Ishikawa (cell line): ENCODE measurements around the gene UBTD2.

ENCODE experiments used
- CEBPB ChIP-seq: IDR thresholded peaks from 2 replicates; pipeline ENCODE4 v1.6.1; 2012
- CREB1 ChIP-seq: IDR thresholded peaks from 2 replicates; pipeline ENCODE4 v1.6.1; 2012; ENCODE audit warnings: low read depth
- EGR1 ChIP-seq: IDR thresholded peaks from 2 replicates; pipeline ENCODE4 v1.6.1; 2012
- EP300 ChIP-seq: IDR thresholded peaks from 2 replicates; pipeline ENCODE4 v1.6.1; 2012; ENCODE audit warnings: borderline replicate concordance
- FOXM1 ChIP-seq: IDR thresholded peaks from 2 replicates; pipeline ENCODE4 v1.6.1; 2012; ENCODE audit warnings: low read depth, borderline replicate concordance
- MAX ChIP-seq: IDR thresholded peaks from 2 replicates; pipeline ENCODE4 v1.6.1; 2012
- NFIC ChIP-seq: IDR thresholded peaks from 2 replicates; pipeline ENCODE4 v1.6.1; 2012
- RAD21 ChIP-seq: IDR thresholded peaks from 2 replicates; pipeline ENCODE4 v1.6.1; 2012; ENCODE audit warnings: low read depth
- REST ChIP-seq: IDR thresholded peaks from 2 replicates; pipeline ENCODE4 v1.6.1; 2012; ENCODE audit warnings: low read depth, mild to moderate bottlenecking
- TAF1 ChIP-seq: IDR thresholded peaks from 2 replicates; pipeline ENCODE4 v1.6.1; 2012; ENCODE audit warnings: low read depth, mild to moderate bottlenecking
- TCF12 ChIP-seq: IDR thresholded peaks from 2 replicates; pipeline ENCODE4 v1.6.1; 2012; ENCODE audit warnings: low read depth
- TEAD4 ChIP-seq: IDR thresholded peaks from 2 replicates; pipeline ENCODE4 v1.6.1; 2012
- USF1 ChIP-seq: IDR thresholded peaks from 2 replicates; pipeline ENCODE4 v1.6.1; 2012
- YY1 ChIP-seq: IDR thresholded peaks from 2 replicates; pipeline ENCODE4 v1.6.1; 2012; ENCODE audit warnings: low read depth
- ZBTB7A ChIP-seq: IDR thresholded peaks from 2 replicates; pipeline ENCODE4 v1.6.1; 2012; ENCODE audit warnings: low read depth

The UBTD2 gene

DNA sequence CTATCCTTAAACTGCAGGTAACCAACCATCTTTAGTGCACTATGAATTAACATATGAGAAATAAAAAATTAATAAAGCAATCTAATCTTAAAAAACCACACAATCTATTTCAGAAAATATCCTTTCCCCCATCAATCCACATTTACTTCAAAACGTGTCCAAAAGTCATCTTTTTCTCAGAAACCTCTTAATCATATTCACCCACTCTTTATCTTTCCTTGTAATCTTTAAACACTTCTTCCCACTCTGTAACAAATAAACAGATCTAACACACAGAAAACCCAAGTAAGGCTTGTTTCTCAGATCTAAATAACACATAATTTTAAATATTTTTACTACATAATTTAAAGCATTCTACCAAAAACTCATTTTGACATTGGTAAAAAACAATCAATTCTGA, 45.2 kb downstream of the UBTD2 start:
- no peak for TF ChIP-seq CEBPB
- no peak for TF ChIP-seq ZBTB7A
- TF ChIP-seq REST, result no peak
- no peak for TF ChIP-seq MAX

GRCh38 chr5:172235827-172236736, 47.5 kb downstream of the UBTD2 start:
- TF ChIP-seq TCF12 (no peak), NFIC (peak; percentile 11; the same call in 1 of the 2 replicates)

DNA sequence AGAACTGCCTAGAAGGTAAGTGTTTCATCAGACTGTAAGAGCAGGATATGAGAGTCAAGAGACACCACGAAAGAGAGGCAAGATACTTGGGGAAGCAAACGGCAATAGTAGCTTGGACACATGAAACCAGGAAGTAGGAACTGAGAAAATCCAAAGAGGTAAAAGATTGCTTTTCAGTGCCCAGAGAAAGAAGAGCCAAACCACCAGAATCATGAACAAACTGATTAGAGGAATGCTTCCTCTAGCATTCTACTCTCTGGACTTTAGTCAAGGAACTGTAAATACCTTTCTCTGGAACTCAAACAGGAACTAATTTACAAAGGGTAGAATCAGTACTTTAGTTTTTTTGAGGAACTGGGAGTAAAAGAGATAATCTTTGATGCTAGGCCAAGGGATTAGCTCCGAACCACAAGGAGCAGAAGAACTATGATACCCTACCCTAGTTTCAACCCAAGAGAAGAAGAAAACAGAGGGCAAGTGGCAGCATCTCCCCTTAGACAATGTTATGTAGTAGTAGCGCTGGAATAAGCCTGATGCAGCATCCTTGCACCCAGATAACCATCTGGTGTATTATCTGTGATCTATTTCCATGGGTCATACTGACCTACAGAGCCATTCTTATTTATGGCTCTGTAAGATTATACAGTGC, 48.3 kb downstream of the UBTD2 start:
- TF ChIP-seq ZBTB7A (no peak), TEAD4 (no peak), RAD21 (no peak), CEBPB (no peak), CREB1 (no peak), MAX (no peak), YY1 (no peak), FOXM1 (no peak), REST (no peak), TCF12 (no peak), EP300 (no peak), TAF1 (no peak), EGR1 (no peak), NFIC (no peak)

DNA sequence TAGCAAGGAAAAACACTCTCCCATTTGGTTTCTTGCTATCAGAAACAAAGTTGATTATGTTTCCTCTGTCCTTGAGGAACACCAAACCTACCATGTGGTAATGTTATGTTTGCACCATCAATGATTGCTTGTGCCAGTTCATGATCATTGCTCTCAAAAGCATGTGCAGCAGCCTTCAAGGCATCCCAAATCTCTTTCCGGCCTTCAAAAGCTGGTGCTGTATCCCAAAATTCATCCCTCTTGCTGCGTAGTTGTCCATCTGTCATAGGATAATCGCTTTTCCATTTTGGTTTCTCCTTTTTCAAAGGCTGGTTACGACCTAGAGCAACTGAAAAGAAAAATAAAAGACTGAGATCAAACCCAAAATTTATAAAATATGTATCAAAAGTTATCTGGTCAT, 49.5 kb downstream of the UBTD2 start:
- no peak for TF ChIP-seq EGR1
- TF ChIP-seq FOXM1, result no peak
- no peak for TF ChIP-seq MAX
- TF ChIP-seq TEAD4, result no peak
- TF ChIP-seq RAD21, result no peak
- no peak for TF ChIP-seq NFIC
- no peak for TF ChIP-seq TAF1
- no peak for TF ChIP-seq ZBTB7A
- no peak for TF ChIP-seq USF1
- no peak for TF ChIP-seq REST
- no peak for TF ChIP-seq CEBPB
- no peak for TF ChIP-seq TCF12
- no peak for TF ChIP-seq CREB1
- no peak for TF ChIP-seq EP300
- no peak for TF ChIP-seq YY1
